K562 (cell line): ENCODE data around the gene TTN. TPM values are rescaled to one million over a fixed set of nuclear protein-coding genes. Genes with fewer than 3 reads are reported as not detected.

Experiments used
- ATAC-seq: fragments of 200-7000 bp; cut with Tn5 transposase; 3 replicates; pipeline ENCODE4 v1.9.1; 2020; ENCODE audit warnings: moderate library complexity
- BruUV-seq: library from RNA; stranded (reverse); fragments of 400-500 nt; replicated peaks from 2 replicates; lab custom pipeline; 2021; lab: Mats Ljungman, UMichigan
- CTCF ChIA-PET: fragments of 300-600 bp; formaldehyde crosslinking; extraction: SDS; loops from one replicate; lab custom pipeline; 2021; ENCODE audit warnings: low intra/inter-chr PET ratio; lab: Yijun Ruan, JAX
- POLR2A ChIA-PET: fragments of 300-600, 350-650 bp; sonication (Branson Sonifier 250); formaldehyde crosslinking; extraction: SDS; loops from one replicate; lab custom pipeline; 2021; ENCODE audit warnings: antibody characterized with exemption, inconsistent platforms; lab: Yijun Ruan, JAX
- DNase-seq, 4 experiments: peaks; one replicate each; pipeline versions ENCODE4 v3.0.0 to v3.0.0-alpha.2; 2011 to 2018; ENCODE audit warnings: low spot score in 3 of 4, mixed read lengths in 3 of 4; ENCODE audit errors: extremely low read depth in 1 of 4
- FAIRE-seq: peaks from 2 replicates; lab custom pipeline; 2011; peaks lifted over from hg19 to GRCh38; lab: Jason Lieb, UNC
- H2AFZ ChIP-seq: 2 replicates; pipeline ENCODE4 v1.6.0; 2011; ENCODE audit warnings: low read depth, low read length, control low read depth, inconsistent platforms
- H3K27ac ChIP-seq: fragments of 200-600 bp; 3 replicates; pipeline ENCODE4 v1.8.0; 2011; ENCODE audit warnings: low read depth, mild to moderate bottlenecking, control low read depth, inconsistent platforms, low read length, moderate library complexity, mixed read lengths; ENCODE audit errors: extremely low read depth
- H3K27me3 ChIP-seq, 2 experiments: fragments of 300-600 bp in 1 of 2; 2 replicates in 1 of 2; 3 replicates in 1 of 2; pipeline versions ENCODE4 v1.6.0 to v1.8.0; 2011; ENCODE audit warnings: inconsistent platforms in 2 of 2, low read length in 2 of 2, mild to moderate bottlenecking in 1 of 2, mixed read lengths in 1 of 2, moderate library complexity in 1 of 2; ENCODE audit not compliant: control insufficient read depth in 2 of 2, insufficient read depth in 2 of 2
- H3K36me3 ChIP-seq: fragments of 300-600 bp; 3 replicates; pipeline ENCODE4 v1.8.0; 2011; ENCODE audit warnings: mild to moderate bottlenecking, low read length, inconsistent platforms; ENCODE audit not compliant: control insufficient read depth, insufficient read depth
- H3K4me1 ChIP-seq, 2 experiments: fragments of 200-600 bp in 1 of 2; replicated peaks in 1 of 2; 2 replicates in 1 of 2; 3 replicates in 1 of 2; pipeline versions ENCODE4 v1.5.1 to v1.8.0; 2011; ENCODE audit warnings: inconsistent platforms in 2 of 2, low read length in 2 of 2, mild to moderate bottlenecking in 1 of 2, mixed read lengths in 1 of 2, moderate library complexity in 1 of 2; ENCODE audit not compliant: control insufficient read depth in 2 of 2, insufficient read depth in 2 of 2
- H3K4me2 ChIP-seq: 2 replicates; pipeline ENCODE4 v1.6.1; 2011; ENCODE audit warnings: low read length, control low read depth, inconsistent platforms, mixed read lengths; ENCODE audit not compliant: insufficient read depth
- H3K4me3 ChIP-seq: fragments of 200-600 bp; sonication (generic), shearing (Covaris generic); 2 replicates; pipeline ENCODE4 v1.5.1; 2016; ENCODE audit warnings: control low read depth, inconsistent platforms
- H3K79me2 ChIP-seq: fragments of 200-600 bp; 3 replicates; pipeline ENCODE4 v1.8.0; 2011; ENCODE audit warnings: low read length, inconsistent platforms; ENCODE audit not compliant: control insufficient read depth, insufficient read depth
- H3K9ac ChIP-seq, 2 experiments: 2 replicates each; pipeline versions ENCODE4 v1.6.0 to v1.6.1; 2011; ENCODE audit warnings: low read depth in 2 of 2, low read length in 2 of 2, control low read depth in 1 of 2, inconsistent platforms in 1 of 2, mild to moderate bottlenecking in 1 of 2, mixed read lengths in 1 of 2; ENCODE audit not compliant: insufficient read depth in 1 of 2
- H3K9me1 ChIP-seq: one replicate; pipeline ENCODE4 v1.6.0; 2011; ENCODE audit warnings: inconsistent platforms, mild to moderate bottlenecking, low read length, moderate library complexity; ENCODE audit not compliant: control insufficient read depth, insufficient read depth
- H3K9me3 ChIP-seq: replicated peaks from 2 replicates; pipeline ENCODE4 v1.5.1; 2011; ENCODE audit warnings: low read depth, low read length, inconsistent platforms; ENCODE audit not compliant: control insufficient read depth, insufficient read depth
- H4K20me1 ChIP-seq: replicated peaks from 2 replicates; pipeline ENCODE4 v1.6.1; 2011; ENCODE audit warnings: low read length, inconsistent platforms, mixed read lengths; ENCODE audit not compliant: control insufficient read depth, insufficient read depth
- ATF1 ChIP-seq, 2 experiments: fragments of 450-650 bp in 1 of 2; IDR thresholded peaks; 2 replicates each; pipeline ENCODE4 v1.6.1; 2016; ENCODE audit warnings: missing compliant biosample characterization in 1 of 2, missing genetic modification characterization in 1 of 2
- ATF3 ChIP-seq, 2 experiments: fragments of 450-650 bp in 1 of 2; sonication (generic) in 1 of 2; formaldehyde crosslinking in 1 of 2; IDR thresholded peaks in 1 of 2; conservative IDR thresholded peaks in 1 of 2; 2 replicates each; pipeline versions ENCODE4 v1.6.1 to v1.8.1; 2016 to 2023; ENCODE audit warnings: mild to moderate bottlenecking in 2 of 2, moderate library complexity in 2 of 2, inconsistent platforms in 1 of 2, missing genetic modification reagents in 1 of 2
- ATF7 ChIP-seq: fragments of 450-650 bp; IDR thresholded peaks from 2 replicates; pipeline ENCODE4 v1.7.1; 2014; ENCODE audit warnings: mild to moderate bottlenecking, moderate library complexity
- HMG20A ChIP-seq: fragments of 450-650 bp; formaldehyde crosslinking; conservative IDR thresholded peaks from 2 replicates; pipeline ENCODE4 v1.4.0; 2020; ENCODE audit warnings: mild to moderate bottlenecking, mixed read lengths
- JUND ChIP-seq, 2 experiments: IDR thresholded peaks; 2 replicates in 1 of 2; 3 replicates in 1 of 2; pipeline ENCODE4 v1.6.1; 2011; ENCODE audit warnings: borderline replicate concordance in 2 of 2, low read depth in 2 of 2, low read length in 2 of 2, improper control_type of control experiment in 1 of 2, missing biosample characterization in 1 of 2, missing genetic modification characterization in 1 of 2, missing genetic modification reagents in 1 of 2
- MTF1 ChIP-seq: fragments of 250-450 bp; sonication (Bioruptor Pico); IDR thresholded peaks from 2 replicates; pipeline ENCODE4 v1.9.0; 2021; ENCODE audit warnings: moderate library complexity, mild to moderate bottlenecking, inconsistent platforms, borderline replicate concordance
- RAD51 ChIP-seq: fragments of 450-650 bp; IDR thresholded peaks from 2 replicates; pipeline ENCODE4 v1.7.1; 2016; ENCODE audit warnings: low read depth, mild to moderate bottlenecking, borderline replicate concordance
- RNF2 ChIP-seq: sonication (generic); IDR thresholded peaks from 2 replicates; pipeline ENCODE4 v1.6.1; 2016
- ZNF124 ChIP-seq: sonication (generic); formaldehyde crosslinking; IDR thresholded peaks from 2 replicates; pipeline ENCODE4 v1.8.1; 2022; ENCODE audit warnings: missing genetic modification reagents
- ZNF639 ChIP-seq, 2 experiments: fragments of 200-800 bp in 1 of 2; sonication (Bioruptor generic) in 1 of 2; sonication (generic) in 1 of 2; formaldehyde crosslinking in 1 of 2; IDR thresholded peaks in 1 of 2; conservative IDR thresholded peaks in 1 of 2; 2 replicates each; pipeline versions ENCODE4 v1.5.0 to v1.6.1; 2016 to 2020; ENCODE audit warnings: missing compliant biosample characterization in 1 of 2, missing genetic modification characterization in 1 of 2, missing genetic modification reagents in 1 of 2
- ZSCAN29 ChIP-seq: fragments of 450-650 bp; IDR thresholded peaks from 2 replicates; pipeline ENCODE4 v1.6.1; 2017
- WGBS: fragments of 100-300 bp; shearing (Covaris generic); methylation state at CpG from one replicate; pipeline ENCODE4 v1.1.6; 2016; ENCODE audit warnings: low coverage, mixed read lengths; ENCODE audit not compliant: insufficient coverage; ENCODE audit errors: missing lambda C conversion rate; 5-methylcytosine and 5-hydroxymethylcytosine counted together
- in situ Hi-C: fragments of 300-500 bp; cut with MboI; formaldehyde crosslinking; loops from 4 replicates; pipeline ENCODE4 v1.15.0; 2018; ENCODE audit warnings: inconsistent platforms, mixed read lengths
- intact Hi-C: fragments of 100-400 bp; cut with micrococcal nuclease; formaldehyde crosslinking; loops from 2 replicates; pipeline ENCODE4 v1.14.2; 2022
- polyA plus RNA-seq, 8 experiments: library from polyadenylated mRNA; depleted of rRNA in 4 of 8; stranded (reverse) in 5 of 8; unstranded in 3 of 8; fragments of >200 nt; fragmentation: Nextera tagmentation in 2 of 8; fragmentation: Illumina TruSeq in 1 of 8; extraction: Ambion mirVana in 2 of 8; extraction: Trizol in 1 of 8; gene quantifications; 2 replicates each; pipeline versions ENCODE4 v1.2.1 to v1.2.3, GENCODE V29; 2011 to 2014; ENCODE audit warnings: inconsistent platforms in 1 of 8, missing spikeins in 1 of 8
- total RNA-seq, 7 experiments: library from RNA; depleted of rRNA in 6 of 7; stranded (reverse); fragments of >200 nt in 6 of 7; fragmentation: Illumina TruSeq in 2 of 7; extraction: Trizol in 2 of 7; gene quantifications; 2 replicates each; pipeline versions ENCODE4 v1.2.1 to v1.2.3, GENCODE V29; 2011 to 2021; ENCODE audit warnings: low replicate concordance in 1 of 7

Gene TTN
- total and polyA plus RNA-seq, 9 of the 15 experiments (the other 6 are each of a cell fraction or from before 2014, with no cell fraction given) = under 0.01 to 0.20 (median 0.04) TPM; not detected in 1

GRCh38 chr2:178704876-178705275 lies 102.3 kb downstream of the TTN start:
- CTCF ChIA-PET = no interaction called here
- H3K9ac ChIP-seq = no peak overlapping the region
- H3K9me3 ChIP-seq = no peaks in the 10 kb centered on the region
- POLR2A ChIA-PET = interaction anchor here (1.3 kb wide), 1 partner anchor 15 kb away, joined by 3 read pairs; no protein-coding TSS in a partner anchor
- no peak overlapping the region for H3K4me2 ChIP-seq
- no peaks in the 10 kb centered on the region for H3K4me1 ChIP-seq
- no TSS peak for BruUV-seq
- H3K4me3 ChIP-seq = no peak overlapping the region
- H3K36me3 ChIP-seq = no peaks in the 10 kb centered on the region
- no peak for ATAC-seq
- no peak for DNase-seq
- in situ Hi-C loops (no loop called here), intact Hi-C loops (loop anchor here (5.0 kb wide), 1 partner anchor 1047 kb away; no protein-coding TSS in a partner anchor)
- H3K79me2 ChIP-seq = no peaks in the 10 kb centered on the region
- no peak overlapping the region for H3K27ac ChIP-seq
- H3K9me1 ChIP-seq = no peaks in the 10 kb centered on the region
- no peak overlapping the region for H2AFZ ChIP-seq
- 2% methylated on average over 5 of the region's 5 CpGs for WGBS
- peaks cover 2 to 3% of the 10 kb centered on the region in 2 experiments; a peak in 1 of 5 replicates for H3K27me3 ChIP-seq
- no peak for TF ChIP-seq RNF2
- TF ChIP-seq MTF1 (CRISPR knock-in tag) = no peak
- no peak for TF ChIP-seq ZNF639 (CRISPR knock-in tag; conservative IDR thresholded peaks at IDR 0.05 in 1 of 2, IDR thresholded peaks at IDR 0.05 in 1 of 2)
- peak; percentile 77 for TF ChIP-seq ATF3 (IDR thresholded peaks at IDR 0.05)
- TF ChIP-seq ATF3 (CRISPR knock-in tag; conservative IDR thresholded peaks at IDR 0.05) = no peak
- no peak for TF ChIP-seq ZNF124 (CRISPR knock-in tag)
- TF ChIP-seq JUND (IDR thresholded peaks at IDR 0.05; ENCODE audit: borderline replicate concordance, low read depth, low read length) = no peak
- TF ChIP-seq JUND (tag; IDR thresholded peaks at IDR 0.05; ENCODE audit: borderline replicate concordance, low read depth, low read length) = peak; percentile 61; the same call in 1 of the 3 replicates
- TF ChIP-seq RAD51 = no peak
- TF ChIP-seq ZSCAN29 = no peak
- TF ChIP-seq ATF1 (CRISPR knock-in tag; IDR thresholded peaks at IDR 0.05) = no peak
- peak; percentile 25; the same call in 1 of the 2 replicates for TF ChIP-seq ATF1 (tag; IDR thresholded peaks at IDR 0.05)
- no peak for TF ChIP-seq HMG20A (CRISPR knock-in tag)
- TF ChIP-seq ATF7 = peak; percentile 87
- no peaks in the 10 kb centered on the region for H4K20me1 ChIP-seq
- FAIRE-seq = no peak
